HCT116 (cell line): Measurements from ENCODE around the gene EML1.

Experiments
- CEBPB ChIP-seq: IDR thresholded peaks from 2 replicates; pipeline ENCODE4 v1.6.1; 2012; ENCODE audit warnings: low read depth
- EZH2 ChIP-seq: fragments of 200-600 bp; sonication (generic); IDR thresholded peaks from 2 replicates; pipeline ENCODE4 v1.6.1; 2017; ENCODE audit warnings: antibody characterized with exemption, mixed run types
- EZH2phosphoT487 ChIP-seq: fragments of 200-600 bp; IDR thresholded peaks from 2 replicates; pipeline ENCODE4 v1.6.1; 2018; ENCODE audit warnings: antibody characterized with exemption, borderline replicate concordance
- POLR2A ChIP-seq: IDR thresholded peaks from 2 replicates; pipeline ENCODE4 v1.7.0; 2011; ENCODE audit warnings: borderline replicate concordance; ENCODE audit not compliant: insufficient read depth, insufficient read length; ENCODE audit errors: extremely low read depth
- SP1 ChIP-seq: IDR thresholded peaks from 2 replicates; pipeline ENCODE4 v1.6.1; 2012; ENCODE audit warnings: low read depth
- SRF ChIP-seq: IDR thresholded peaks from 2 replicates; pipeline ENCODE4 v1.6.1; 2012; ENCODE audit warnings: low read depth
- TF ChIP-seq, protein P1 (sequence below): IDR thresholded peaks from 2 replicates; pipeline ENCODE4 v1.6.1; 2012
- TF ChIP-seq, protein P2 (sequence below), 3 experiments: fragments of 200-600 bp in 1 of 3; sonication (generic) in 1 of 3; IDR thresholded peaks in 2 of 3; conservative IDR thresholded peaks in 1 of 3; 2 replicates each; pipeline ENCODE4 v1.5.1; 2012 to 2017; ENCODE audit warnings: low read depth in 2 of 3, low read length in 2 of 3, antibody characterized with exemption in 1 of 3, borderline replicate concordance in 1 of 3, control low read depth in 1 of 3, mild to moderate bottlenecking in 1 of 3, mixed read lengths in 1 of 3, mixed run types in 1 of 3, moderate library complexity in 1 of 3; ENCODE audit not compliant: insufficient read depth in 1 of 3
- TF ChIP-seq, protein P3 (sequence below): IDR thresholded peaks from 2 replicates; pipeline ENCODE4 v1.6.1; 2011; ENCODE audit warnings: mild to moderate bottlenecking, low read length, moderate library complexity; ENCODE audit not compliant: insufficient replicate concordance; ENCODE audit errors: extremely low read depth

DNA sequence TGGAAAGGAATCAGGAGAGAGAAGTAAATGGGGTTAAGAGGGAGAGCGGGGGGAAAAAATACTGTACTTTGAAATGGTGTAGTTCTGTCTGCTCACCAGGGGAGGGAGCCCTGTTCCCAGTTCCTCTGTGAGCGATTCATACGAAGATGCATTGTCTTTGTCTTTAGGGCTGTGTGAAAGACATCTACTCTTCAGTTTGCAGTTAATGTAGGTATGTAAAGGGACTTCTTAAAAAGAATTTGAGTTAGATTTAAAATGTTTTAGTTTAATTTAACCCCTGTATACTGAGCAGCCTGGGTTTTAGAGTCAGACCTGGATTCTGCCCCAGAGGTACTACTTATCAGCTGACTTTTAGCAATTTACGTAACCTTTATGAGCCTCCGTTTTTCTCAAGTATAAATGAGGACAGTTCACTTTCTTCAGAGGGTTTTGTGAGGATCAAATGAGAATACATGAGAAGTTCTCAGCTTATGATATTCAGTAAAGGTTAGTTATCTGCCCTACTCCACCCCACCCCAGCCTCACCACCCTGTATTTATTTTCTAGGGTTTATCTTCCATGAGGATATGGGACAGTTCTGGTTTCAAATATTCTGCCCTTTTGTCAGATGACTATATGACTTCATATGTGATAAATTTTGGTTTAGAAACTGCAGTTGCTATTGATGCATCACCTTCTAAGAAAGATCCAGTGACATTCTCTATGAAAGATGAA, 189.5 kb downstream of the EML1 start:
- TF ChIP-seq EZH2phosphoT487 (no peak), EZH2 (no peak), POLR2A (no peak), CEBPB (no peak), SRF (no peak), SP1 (no peak)
- TF ChIP-seq, protein P1, sequence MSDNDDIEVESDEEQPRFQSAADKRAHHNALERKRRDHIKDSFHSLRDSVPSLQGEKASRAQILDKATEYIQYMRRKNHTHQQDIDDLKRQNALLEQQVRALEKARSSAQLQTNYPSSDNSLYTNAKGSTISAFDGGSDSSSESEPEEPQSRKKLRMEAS = no peak
- TF ChIP-seq, protein P2, sequence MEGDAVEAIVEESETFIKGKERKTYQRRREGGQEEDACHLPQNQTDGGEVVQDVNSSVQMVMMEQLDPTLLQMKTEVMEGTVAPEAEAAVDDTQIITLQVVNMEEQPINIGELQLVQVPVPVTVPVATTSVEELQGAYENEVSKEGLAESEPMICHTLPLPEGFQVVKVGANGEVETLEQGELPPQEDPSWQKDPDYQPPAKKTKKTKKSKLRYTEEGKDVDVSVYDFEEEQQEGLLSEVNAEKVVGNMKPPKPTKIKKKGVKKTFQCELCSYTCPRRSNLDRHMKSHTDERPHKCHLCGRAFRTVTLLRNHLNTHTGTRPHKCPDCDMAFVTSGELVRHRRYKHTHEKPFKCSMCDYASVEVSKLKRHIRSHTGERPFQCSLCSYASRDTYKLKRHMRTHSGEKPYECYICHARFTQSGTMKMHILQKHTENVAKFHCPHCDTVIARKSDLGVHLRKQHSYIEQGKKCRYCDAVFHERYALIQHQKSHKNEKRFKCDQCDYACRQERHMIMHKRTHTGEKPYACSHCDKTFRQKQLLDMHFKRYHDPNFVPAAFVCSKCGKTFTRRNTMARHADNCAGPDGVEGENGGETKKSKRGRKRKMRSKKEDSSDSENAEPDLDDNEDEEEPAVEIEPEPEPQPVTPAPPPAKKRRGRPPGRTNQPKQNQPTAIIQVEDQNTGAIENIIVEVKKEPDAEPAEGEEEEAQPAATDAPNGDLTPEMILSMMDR (IDR thresholded peaks at IDR 0.05 in 2 of 3, conservative IDR thresholded peaks at IDR 0.05 in 1 of 3; ENCODE audit: borderline replicate concordance in 1 of 3, insufficient read depth in 1 of 3, low read depth in 2 of 3, low read length in 2 of 3) = peak; percentile 79 to 92 (median 87)
- TF ChIP-seq, protein P3, sequence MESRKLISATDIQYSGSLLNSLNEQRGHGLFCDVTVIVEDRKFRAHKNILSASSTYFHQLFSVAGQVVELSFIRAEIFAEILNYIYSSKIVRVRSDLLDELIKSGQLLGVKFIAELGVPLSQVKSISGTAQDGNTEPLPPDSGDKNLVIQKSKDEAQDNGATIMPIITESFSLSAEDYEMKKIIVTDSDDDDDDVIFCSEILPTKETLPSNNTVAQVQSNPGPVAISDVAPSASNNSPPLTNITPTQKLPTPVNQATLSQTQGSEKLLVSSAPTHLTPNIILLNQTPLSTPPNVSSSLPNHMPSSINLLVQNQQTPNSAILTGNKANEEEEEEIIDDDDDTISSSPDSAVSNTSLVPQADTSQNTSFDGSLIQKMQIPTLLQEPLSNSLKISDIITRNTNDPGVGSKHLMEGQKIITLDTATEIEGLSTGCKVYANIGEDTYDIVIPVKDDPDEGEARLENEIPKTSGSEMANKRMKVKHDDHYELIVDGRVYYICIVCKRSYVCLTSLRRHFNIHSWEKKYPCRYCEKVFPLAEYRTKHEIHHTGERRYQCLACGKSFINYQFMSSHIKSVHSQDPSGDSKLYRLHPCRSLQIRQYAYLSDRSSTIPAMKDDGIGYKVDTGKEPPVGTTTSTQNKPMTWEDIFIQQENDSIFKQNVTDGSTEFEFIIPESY = no peak
